K562 (cell line): Measurements from ENCODE around the gene STRN3. TPM values are rescaled to one million over a fixed set of nuclear protein-coding genes. Genes with fewer than 3 reads are reported as not detected.

ENCODE experiments used
- ATAC-seq: fragments of 200-7000 bp; cut with Tn5 transposase; 3 replicates; pipeline ENCODE4 v1.9.1; 2020; ENCODE audit warnings: moderate library complexity
- BruUV-seq: library from RNA; stranded (reverse); fragments of 400-500 nt; replicated peaks from 2 replicates; lab custom pipeline; 2021; lab: Mats Ljungman, UMichigan
- CTCF ChIA-PET: fragments of 300-600 bp; formaldehyde crosslinking; extraction: SDS; loops from one replicate; lab custom pipeline; 2021; ENCODE audit warnings: low intra/inter-chr PET ratio; lab: Yijun Ruan, JAX
- POLR2A ChIA-PET: fragments of 300-600, 350-650 bp; sonication (Branson Sonifier 250); formaldehyde crosslinking; extraction: SDS; loops from one replicate; lab custom pipeline; 2021; ENCODE audit warnings: antibody characterized with exemption, inconsistent platforms; lab: Yijun Ruan, JAX
- DNase-seq, 4 experiments: peaks; one replicate each; pipeline versions ENCODE4 v3.0.0 to v3.0.0-alpha.2; 2011 to 2018; ENCODE audit warnings: low spot score in 3 of 4, mixed read lengths in 3 of 4; ENCODE audit errors: extremely low read depth in 1 of 4
- FAIRE-seq: peaks from 2 replicates; lab custom pipeline; 2011; peaks lifted over from hg19 to GRCh38; lab: Jason Lieb, UNC
- H2AFZ ChIP-seq: 2 replicates; pipeline ENCODE4 v1.6.0; 2011; ENCODE audit warnings: low read depth, low read length, control low read depth, inconsistent platforms
- H3K27ac ChIP-seq: fragments of 200-600 bp; 3 replicates; pipeline ENCODE4 v1.8.0; 2011; ENCODE audit warnings: low read depth, mild to moderate bottlenecking, control low read depth, inconsistent platforms, low read length, moderate library complexity, mixed read lengths; ENCODE audit errors: extremely low read depth
- H3K27me3 ChIP-seq, 2 experiments: fragments of 300-600 bp in 1 of 2; 2 replicates in 1 of 2; 3 replicates in 1 of 2; pipeline versions ENCODE4 v1.6.0 to v1.8.0; 2011; ENCODE audit warnings: inconsistent platforms in 2 of 2, low read length in 2 of 2, mild to moderate bottlenecking in 1 of 2, mixed read lengths in 1 of 2, moderate library complexity in 1 of 2; ENCODE audit not compliant: control insufficient read depth in 2 of 2, insufficient read depth in 2 of 2
- H3K36me3 ChIP-seq: fragments of 300-600 bp; 3 replicates; pipeline ENCODE4 v1.8.0; 2011; ENCODE audit warnings: mild to moderate bottlenecking, low read length, inconsistent platforms; ENCODE audit not compliant: control insufficient read depth, insufficient read depth
- H3K4me1 ChIP-seq, 2 experiments: fragments of 200-600 bp in 1 of 2; replicated peaks in 1 of 2; 2 replicates in 1 of 2; 3 replicates in 1 of 2; pipeline versions ENCODE4 v1.5.1 to v1.8.0; 2011; ENCODE audit warnings: inconsistent platforms in 2 of 2, low read length in 2 of 2, mild to moderate bottlenecking in 1 of 2, mixed read lengths in 1 of 2, moderate library complexity in 1 of 2; ENCODE audit not compliant: control insufficient read depth in 2 of 2, insufficient read depth in 2 of 2
- H3K4me2 ChIP-seq: 2 replicates; pipeline ENCODE4 v1.6.1; 2011; ENCODE audit warnings: low read length, control low read depth, inconsistent platforms, mixed read lengths; ENCODE audit not compliant: insufficient read depth
- H3K4me3 ChIP-seq: fragments of 200-600 bp; sonication (generic), shearing (Covaris generic); 2 replicates; pipeline ENCODE4 v1.5.1; 2016; ENCODE audit warnings: control low read depth, inconsistent platforms
- H3K79me2 ChIP-seq: fragments of 200-600 bp; 3 replicates; pipeline ENCODE4 v1.8.0; 2011; ENCODE audit warnings: low read length, inconsistent platforms; ENCODE audit not compliant: control insufficient read depth, insufficient read depth
- H3K9ac ChIP-seq, 2 experiments: 2 replicates each; pipeline versions ENCODE4 v1.6.0 to v1.6.1; 2011; ENCODE audit warnings: low read depth in 2 of 2, low read length in 2 of 2, control low read depth in 1 of 2, inconsistent platforms in 1 of 2, mild to moderate bottlenecking in 1 of 2, mixed read lengths in 1 of 2; ENCODE audit not compliant: insufficient read depth in 1 of 2
- H3K9me1 ChIP-seq: one replicate; pipeline ENCODE4 v1.6.0; 2011; ENCODE audit warnings: inconsistent platforms, mild to moderate bottlenecking, low read length, moderate library complexity; ENCODE audit not compliant: control insufficient read depth, insufficient read depth
- H3K9me3 ChIP-seq: replicated peaks from 2 replicates; pipeline ENCODE4 v1.5.1; 2011; ENCODE audit warnings: low read depth, low read length, inconsistent platforms; ENCODE audit not compliant: control insufficient read depth, insufficient read depth
- H4K20me1 ChIP-seq: replicated peaks from 2 replicates; pipeline ENCODE4 v1.6.1; 2011; ENCODE audit warnings: low read length, inconsistent platforms, mixed read lengths; ENCODE audit not compliant: control insufficient read depth, insufficient read depth
- DMBX1 ChIP-seq: fragments of 250-450 bp; sonication (Bioruptor Pico); IDR thresholded peaks from 2 replicates; pipeline ENCODE4 v1.8.0; 2022; ENCODE audit warnings: inconsistent platforms, mild to moderate bottlenecking, moderate library complexity, borderline replicate concordance
- EWSR1 ChIP-seq: fragments of 450-650 bp; IDR thresholded peaks from 2 replicates; pipeline ENCODE4 v1.6.1; 2018; ENCODE audit warnings: borderline replicate concordance, mild to moderate bottlenecking, low read depth, moderate library complexity; ENCODE audit not compliant: partially characterized antibody
- ILF3 ChIP-seq: fragments of 450-650 bp; IDR thresholded peaks from 2 replicates; pipeline ENCODE4 v1.6.1; 2018; ENCODE audit warnings: antibody characterized with exemption, mild to moderate bottlenecking, moderate library complexity, borderline replicate concordance
- LCOR ChIP-seq: sonication (generic); formaldehyde crosslinking; IDR thresholded peaks from 2 replicates; pipeline ENCODE4 v1.8.0; 2022; ENCODE audit warnings: mild to moderate bottlenecking, missing genetic modification reagents
- PML ChIP-seq: IDR thresholded peaks from 2 replicates; pipeline ENCODE4 v1.6.1; 2012; ENCODE audit warnings: low read length, inconsistent platforms
- PURB ChIP-seq: sonication (generic); formaldehyde crosslinking; IDR thresholded peaks from 2 replicates; pipeline ENCODE4 v1.9.0; 2021; ENCODE audit warnings: low read depth, mild to moderate bottlenecking, missing genetic modification reagents
- SAFB2 ChIP-seq: fragments of 200-400 bp; formaldehyde crosslinking; IDR thresholded peaks from 2 replicates; pipeline ENCODE4 v1.6.1; 2018; ENCODE audit warnings: borderline replicate concordance, low read length, low read depth, moderate library complexity; ENCODE audit not compliant: severe bottlenecking
- U2AF1 ChIP-seq: fragments of 200-400 bp; formaldehyde crosslinking; optimal IDR thresholded peaks from 2 replicates; pipeline ENCODE3; 2017; ENCODE audit warnings: mild to moderate bottlenecking, low read depth, low read length, moderate library complexity
- ZNF121 ChIP-seq: sonication (generic); formaldehyde crosslinking; conservative IDR thresholded peaks from 2 replicates; pipeline ENCODE4 v1.8.0; 2022; ENCODE audit warnings: missing genetic modification reagents
- ZNF24 ChIP-seq: fragments of 450-650 bp; IDR thresholded peaks from 2 replicates; pipeline ENCODE4 v1.6.1; 2016
- ZNF384 ChIP-seq: IDR thresholded peaks from 2 replicates; pipeline ENCODE4 v1.6.1; 2012; ENCODE audit warnings: low read depth, low read length, improper control_type of control experiment
- WGBS: fragments of 100-300 bp; shearing (Covaris generic); methylation state at CpG from one replicate; pipeline ENCODE4 v1.1.6; 2016; ENCODE audit warnings: low coverage, mixed read lengths; ENCODE audit not compliant: insufficient coverage; ENCODE audit errors: missing lambda C conversion rate; 5-methylcytosine and 5-hydroxymethylcytosine counted together
- in situ Hi-C: fragments of 300-500 bp; cut with MboI; formaldehyde crosslinking; loops from 4 replicates; pipeline ENCODE4 v1.15.0; 2018; ENCODE audit warnings: inconsistent platforms, mixed read lengths
- intact Hi-C: fragments of 100-400 bp; cut with micrococcal nuclease; formaldehyde crosslinking; loops from 2 replicates; pipeline ENCODE4 v1.14.2; 2022
- polyA plus RNA-seq, 8 experiments: library from polyadenylated mRNA; depleted of rRNA in 4 of 8; stranded (reverse) in 5 of 8; unstranded in 3 of 8; fragments of >200 nt; fragmentation: Nextera tagmentation in 2 of 8; fragmentation: Illumina TruSeq in 1 of 8; extraction: Ambion mirVana in 2 of 8; extraction: Trizol in 1 of 8; gene quantifications; 2 replicates each; pipeline versions ENCODE4 v1.2.1 to v1.2.3, GENCODE V29; 2011 to 2014; ENCODE audit warnings: inconsistent platforms in 1 of 8, missing spikeins in 1 of 8
- total RNA-seq, 7 experiments: library from RNA; depleted of rRNA in 6 of 7; stranded (reverse); fragments of >200 nt in 6 of 7; fragmentation: Illumina TruSeq in 2 of 7; extraction: Trizol in 2 of 7; gene quantifications; 2 replicates each; pipeline versions ENCODE4 v1.2.1 to v1.2.3, GENCODE V29; 2011 to 2021; ENCODE audit warnings: low replicate concordance in 1 of 7
- TF ChIP-seq, protein P1 (sequence below): fragments of 450-650 bp; conservative IDR thresholded peaks from 2 replicates; pipeline ENCODE4 v1.6.1; 2016; ENCODE audit warnings: missing genetic modification characterization, low read depth, mild to moderate bottlenecking, control low read depth, missing compliant biosample characterization

Gene STRN3
- total and polyA plus RNA-seq, 9 of the 15 experiments (the other 6 are each of a cell fraction or from before 2014, with no cell fraction given) = 5.9 to 29.1 (median 16.0) TPM

DNA sequence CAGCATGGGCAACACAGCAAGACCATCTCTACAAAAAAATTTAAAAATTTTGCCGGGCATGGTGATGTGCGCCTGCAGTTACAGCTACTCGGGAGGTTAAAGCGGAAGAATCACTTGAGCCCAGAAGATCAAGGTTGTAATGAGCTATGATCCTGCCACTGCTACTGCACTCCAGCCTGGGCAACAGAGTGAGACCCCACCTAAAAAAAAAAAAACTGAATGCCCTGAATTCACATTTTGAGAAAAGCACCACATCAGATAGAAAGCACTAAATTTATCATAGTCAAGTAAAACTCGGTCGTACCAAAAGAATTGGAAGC lies 24.9 kb downstream of the STRN3 start:
- ChIA-PET CTCF (no interaction called here), POLR2A (interaction anchor here (0.5 to 1.0 kb wide), 3 partner anchors 18 to 39 kb away, joined by 3 to 4 read pairs (median 4); no protein-coding TSS in a partner anchor)
- Histone ChIP-seq H4K20me1 (no peaks in the 10 kb centered on the region), H3K4me2 (no peak overlapping the region), H3K9me1 (no peaks in the 10 kb centered on the region), H3K9ac (no peak overlapping the region), H3K27ac (no peak overlapping the region), H2AFZ (no peak overlapping the region), H3K36me3 (peaks cover 34% of the 10 kb centered on the region; the same call in 2 of the 3 replicates), H3K4me3 (no peak overlapping the region), H3K4me1 (no peaks in the 10 kb centered on the region; a peak in 1 of 5 replicates), H3K79me2 (peaks cover 92% of the 10 kb centered on the region), H3K9me3 (peaks cover 7% of the 10 kb centered on the region; the same call in 1 of the 2 replicates), H3K27me3 (no peaks in the 10 kb centered on the region)
- in situ Hi-C loops = no loop called here
- no peak for ATAC-seq
- intact Hi-C loops = no loop called here
- no peak for DNase-seq
- FAIRE-seq = no peak
- TF ChIP-seq PURB (CRISPR knock-in tag) (no peak), ZNF121 (CRISPR knock-in tag) (peak; percentile 75)
- BruUV-seq = no TSS peak
- 98% methylated on average over 6 of the region's 6 CpGs for WGBS

DNA sequence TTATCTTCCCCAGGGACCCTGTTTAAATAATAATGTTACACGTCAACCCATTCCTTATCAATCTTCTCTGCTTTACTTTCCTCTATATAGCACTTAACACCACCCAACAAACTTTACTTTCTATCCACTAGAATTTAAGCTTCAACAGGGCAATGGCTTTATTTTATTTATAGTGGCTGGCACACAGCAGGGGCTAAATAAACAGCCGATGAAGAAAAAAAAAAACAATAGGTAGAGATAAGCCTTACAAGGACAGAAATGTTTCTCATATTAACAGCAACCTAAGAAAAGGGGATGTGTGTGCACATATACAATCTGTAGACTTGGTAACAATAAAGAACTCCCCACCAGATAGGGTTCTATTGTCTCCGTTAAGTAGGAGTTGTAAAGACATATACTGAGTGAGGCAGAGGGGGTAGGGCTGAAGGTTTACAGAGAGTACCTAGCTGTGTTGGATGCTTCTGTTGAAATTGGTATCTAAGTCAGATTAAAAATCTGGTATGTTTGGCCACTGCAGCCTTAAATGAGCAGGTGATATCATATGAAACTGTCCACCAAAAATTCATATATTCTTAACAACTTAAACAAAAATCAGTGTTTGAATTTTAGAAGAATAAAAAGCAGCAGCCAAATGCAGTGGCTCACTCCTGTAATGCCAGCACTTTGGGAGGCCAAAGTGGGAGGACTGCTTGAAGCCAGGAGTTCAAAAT lies 25.4 kb downstream of the STRN3 start:
- Histone ChIP-seq H4K20me1 (no peaks in the 10 kb centered on the region), H3K27ac (no peak overlapping the region), H3K9me3 (peaks cover 7% of the 10 kb centered on the region; the same call in 1 of the 2 replicates), H3K4me2 (no peak overlapping the region), H3K9me1 (no peaks in the 10 kb centered on the region), H3K4me3 (no peak overlapping the region), H3K9ac (no peak overlapping the region), H3K79me2 (peaks cover 93% of the 10 kb centered on the region), H3K27me3 (no peaks in the 10 kb centered on the region), H3K4me1 (no peaks in the 10 kb centered on the region; a peak in 1 of 5 replicates), H3K36me3 (peaks cover 34% of the 10 kb centered on the region; the same call in 2 of the 3 replicates), H2AFZ (no peak overlapping the region)
- BruUV-seq = no TSS peak
- ChIA-PET POLR2A (interaction anchor here (0.5 to 1.0 kb wide), 2 partner anchors 18 to 21 kb away, joined by 4 read pairs; no protein-coding TSS in a partner anchor), CTCF (no interaction called here)
- DNase-seq (no peak), ATAC-seq (no peak), FAIRE-seq (no peak)
- WGBS = 82% methylated on average over 3 of the region's 3 CpGs
- in situ Hi-C loops = no loop called here
- intact Hi-C loops = no loop called here
- no peak for TF ChIP-seq EWSR1
- TF ChIP-seq PML = no peak
- no peak for TF ChIP-seq LCOR (CRISPR knock-in tag)
- TF ChIP-seq U2AF1 = no peak
- TF ChIP-seq ZNF24 = no peak
- no peak for TF ChIP-seq ILF3
- no peak for TF ChIP-seq ZNF384
- TF ChIP-seq, protein P1, sequence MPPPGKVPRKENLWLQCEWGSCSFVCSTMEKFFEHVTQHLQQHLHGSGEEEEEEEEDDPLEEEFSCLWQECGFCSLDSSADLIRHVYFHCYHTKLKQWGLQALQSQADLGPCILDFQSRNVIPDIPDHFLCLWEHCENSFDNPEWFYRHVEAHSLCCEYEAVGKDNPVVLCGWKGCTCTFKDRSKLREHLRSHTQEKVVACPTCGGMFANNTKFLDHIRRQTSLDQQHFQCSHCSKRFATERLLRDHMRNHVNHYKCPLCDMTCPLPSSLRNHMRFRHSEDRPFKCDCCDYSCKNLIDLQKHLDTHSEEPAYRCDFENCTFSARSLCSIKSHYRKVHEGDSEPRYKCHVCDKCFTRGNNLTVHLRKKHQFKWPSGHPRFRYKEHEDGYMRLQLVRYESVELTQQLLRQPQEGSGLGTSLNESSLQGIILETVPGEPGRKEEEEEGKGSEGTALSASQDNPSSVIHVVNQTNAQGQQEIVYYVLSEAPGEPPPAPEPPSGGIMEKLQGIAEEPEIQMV = no peak
- TF ChIP-seq DMBX1 = no peak
- no peak for TF ChIP-seq SAFB2
